GM10266 (cell line): ENCODE results near the gene ALCAM.
"Not testable (repeated sequence)": the region's sequence is repeated elsewhere in the genome, so short reads cannot be mapped to it uniquely, and the experiment has no call there.

Experiments used
- DNase-seq: peaks from one replicate; pipeline ENCODE4 v3.0.0; 2012; ENCODE audit errors: extremely low spot score
- TF ChIP-seq, protein P1 (sequence below): IDR thresholded peaks from 2 replicates; pipeline ENCODE4 v1.5.1; 2012; ENCODE audit warnings: mild to moderate bottlenecking, low read depth; ENCODE audit not compliant: control insufficient read depth, insufficient read depth; ENCODE audit errors: missing control alignments

The ALCAM gene

DNA sequence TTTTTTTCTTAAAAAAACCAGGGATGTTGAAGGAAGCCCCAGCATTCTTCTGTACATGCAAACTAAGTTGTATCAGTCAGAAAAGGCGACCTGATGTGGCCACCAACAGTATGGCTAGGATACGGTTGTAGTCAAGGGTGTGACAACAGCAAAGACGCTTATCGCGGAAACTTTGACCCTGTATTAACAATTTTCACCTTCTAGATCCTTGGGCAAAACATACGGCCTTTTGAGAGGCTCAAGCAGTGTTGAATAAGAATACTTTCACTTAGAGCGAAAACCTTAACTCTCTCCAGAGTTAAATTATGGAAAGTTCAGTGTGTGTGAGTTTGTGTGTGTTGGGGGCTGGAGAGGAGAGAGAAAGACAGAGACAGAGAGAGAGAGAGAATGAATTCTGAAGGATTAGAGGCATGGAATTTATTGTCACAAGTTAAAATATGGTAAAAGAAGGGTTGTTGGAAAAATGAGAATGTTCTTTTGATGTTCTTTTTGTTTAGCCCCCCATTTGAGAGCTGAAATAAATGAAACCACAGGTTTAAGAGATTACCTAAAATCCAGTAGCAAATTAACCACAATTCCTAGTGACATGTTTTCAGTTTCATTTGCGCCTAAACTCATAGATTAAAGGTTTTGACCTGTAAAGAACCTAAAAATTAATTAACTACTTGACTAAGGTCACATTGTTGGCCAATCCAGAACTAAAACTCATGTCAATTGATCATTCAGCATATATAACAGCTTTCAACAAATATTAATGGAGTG is 9.2 kb downstream of the ALCAM start:
- TF ChIP-seq, protein P1, sequence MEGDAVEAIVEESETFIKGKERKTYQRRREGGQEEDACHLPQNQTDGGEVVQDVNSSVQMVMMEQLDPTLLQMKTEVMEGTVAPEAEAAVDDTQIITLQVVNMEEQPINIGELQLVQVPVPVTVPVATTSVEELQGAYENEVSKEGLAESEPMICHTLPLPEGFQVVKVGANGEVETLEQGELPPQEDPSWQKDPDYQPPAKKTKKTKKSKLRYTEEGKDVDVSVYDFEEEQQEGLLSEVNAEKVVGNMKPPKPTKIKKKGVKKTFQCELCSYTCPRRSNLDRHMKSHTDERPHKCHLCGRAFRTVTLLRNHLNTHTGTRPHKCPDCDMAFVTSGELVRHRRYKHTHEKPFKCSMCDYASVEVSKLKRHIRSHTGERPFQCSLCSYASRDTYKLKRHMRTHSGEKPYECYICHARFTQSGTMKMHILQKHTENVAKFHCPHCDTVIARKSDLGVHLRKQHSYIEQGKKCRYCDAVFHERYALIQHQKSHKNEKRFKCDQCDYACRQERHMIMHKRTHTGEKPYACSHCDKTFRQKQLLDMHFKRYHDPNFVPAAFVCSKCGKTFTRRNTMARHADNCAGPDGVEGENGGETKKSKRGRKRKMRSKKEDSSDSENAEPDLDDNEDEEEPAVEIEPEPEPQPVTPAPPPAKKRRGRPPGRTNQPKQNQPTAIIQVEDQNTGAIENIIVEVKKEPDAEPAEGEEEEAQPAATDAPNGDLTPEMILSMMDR, result no peak
- no peak for DNase-seq

DNA sequence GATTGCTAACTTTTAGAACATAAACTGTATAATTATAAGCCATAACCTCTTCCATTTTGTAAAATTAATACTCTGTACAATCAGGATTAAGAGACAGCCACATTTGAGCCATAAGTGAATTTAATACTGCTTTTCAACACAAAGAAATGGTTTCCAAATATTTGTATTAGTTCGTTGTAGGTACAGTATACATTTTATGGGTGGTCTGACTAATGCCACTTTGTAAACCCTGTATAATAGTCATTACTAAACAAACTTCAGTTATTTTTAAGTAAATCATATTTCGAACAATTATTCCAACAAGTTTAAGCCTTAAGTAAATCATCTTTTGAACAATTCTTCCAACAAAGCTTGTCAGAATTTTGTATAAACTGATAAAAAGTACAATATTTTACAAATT is 11.0 kb downstream of the ALCAM start:
- no peak for DNase-seq
- TF ChIP-seq, protein P1, result no peak

DNA sequence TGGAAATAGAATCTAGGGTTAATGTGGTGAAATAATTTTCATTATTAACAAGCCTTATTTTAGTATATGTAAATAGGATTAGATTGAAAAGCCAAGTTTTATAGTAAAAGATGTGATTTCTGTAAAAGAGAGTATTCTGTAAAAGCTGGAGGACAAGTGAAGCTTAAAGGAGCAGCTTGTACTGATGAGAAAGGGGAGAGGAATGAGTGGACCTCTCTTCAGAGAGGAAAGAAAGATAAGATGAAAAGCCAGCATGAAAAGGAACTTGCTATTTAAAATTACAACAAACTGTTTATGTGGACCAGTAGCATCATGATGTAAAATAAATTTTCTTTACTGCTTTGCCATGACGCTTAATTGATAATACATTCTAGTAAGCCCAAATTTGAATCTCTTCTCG is 18.5 kb downstream of the ALCAM start:
- TF ChIP-seq, protein P1, result no peak

DNA sequence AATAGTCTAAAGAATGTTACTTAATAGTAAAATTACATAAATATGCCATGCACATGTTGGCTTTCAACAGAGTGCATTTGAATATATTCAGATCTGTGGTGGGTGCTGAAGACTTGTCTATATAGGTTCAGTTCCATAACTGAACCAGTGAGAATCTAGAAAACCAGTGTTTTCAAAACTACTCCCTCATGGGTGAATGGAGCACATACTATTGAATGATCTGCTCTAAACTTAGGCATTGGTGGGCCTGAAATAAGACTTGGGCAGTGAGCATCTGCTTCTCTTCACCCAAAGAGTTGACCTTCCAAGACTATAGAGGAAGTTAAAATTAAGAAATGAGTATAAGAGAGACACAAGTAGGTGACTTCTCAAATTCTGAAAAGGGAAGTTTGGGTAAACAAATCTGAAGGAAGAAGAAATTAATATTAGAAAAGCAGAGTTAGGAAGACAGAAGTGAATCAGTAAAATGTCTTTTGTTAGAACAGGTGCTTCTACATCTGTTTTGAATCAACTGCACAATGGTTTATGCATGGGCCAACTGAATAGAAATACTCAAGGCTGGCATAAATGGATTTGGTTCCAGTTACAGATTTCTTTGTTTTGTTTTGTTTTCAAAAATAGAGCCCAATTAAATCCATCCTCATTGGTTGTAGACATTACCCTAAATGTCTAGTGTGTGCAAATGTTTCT is 19.3 kb downstream of the ALCAM start:
- TF ChIP-seq, protein P1, result no peak
- no peak for DNase-seq

More for the DNA sequence above, 18.5 kb downstream of the ALCAM start:
- no peak for DNase-seq

DNA sequence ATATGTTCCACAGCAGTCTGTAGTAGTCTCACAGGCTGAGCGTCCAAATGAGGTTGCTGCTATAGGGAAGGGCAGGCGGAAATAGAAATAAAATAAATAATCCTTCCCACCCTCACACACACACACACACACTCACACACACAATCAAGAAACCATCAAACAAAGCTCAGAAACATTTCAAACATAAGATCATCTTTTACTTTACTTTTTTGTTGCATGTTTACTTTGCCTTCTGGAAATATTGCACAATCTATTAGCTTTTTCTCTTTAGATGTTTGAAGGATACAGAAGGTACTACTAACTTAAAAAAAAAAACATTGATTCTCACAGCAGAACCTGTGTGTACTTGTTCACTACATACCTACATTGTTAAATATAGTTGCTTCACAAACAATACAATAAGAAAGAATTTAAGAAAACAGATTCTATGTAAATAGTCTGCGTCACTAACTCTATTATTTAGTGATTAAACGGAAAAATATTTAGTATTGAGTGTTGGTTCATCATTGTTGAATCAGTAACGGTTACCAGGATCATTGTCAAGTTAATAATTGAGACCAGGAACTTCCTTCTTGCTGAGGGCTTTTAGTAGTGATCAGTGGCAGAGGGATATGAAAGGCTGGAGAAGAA is 20.5 kb downstream of the ALCAM start:
- TF ChIP-seq, protein P1, result no peak
- DNase-seq, result no peak

DNA sequence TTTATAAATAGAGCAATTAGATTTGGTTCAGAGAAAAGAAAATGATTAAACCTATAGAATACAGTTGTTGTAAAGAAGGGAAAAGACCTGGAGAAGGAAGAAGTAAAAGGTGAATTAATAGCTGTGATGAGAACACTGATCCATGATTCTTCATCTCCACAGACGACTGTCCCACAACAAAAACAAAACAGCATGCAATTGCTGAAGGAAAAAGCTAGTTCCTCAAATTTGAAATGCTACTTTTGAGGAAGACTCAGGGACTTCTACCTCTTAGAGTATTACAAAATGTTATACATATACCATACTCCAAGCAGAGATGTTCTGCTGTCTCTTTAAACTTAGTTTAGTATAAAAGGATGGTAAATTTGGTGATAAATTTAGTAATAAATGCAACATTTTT is 21.5 kb downstream of the ALCAM start:
- DNase-seq, result no peak
- TF ChIP-seq, protein P1, result no peak

DNA sequence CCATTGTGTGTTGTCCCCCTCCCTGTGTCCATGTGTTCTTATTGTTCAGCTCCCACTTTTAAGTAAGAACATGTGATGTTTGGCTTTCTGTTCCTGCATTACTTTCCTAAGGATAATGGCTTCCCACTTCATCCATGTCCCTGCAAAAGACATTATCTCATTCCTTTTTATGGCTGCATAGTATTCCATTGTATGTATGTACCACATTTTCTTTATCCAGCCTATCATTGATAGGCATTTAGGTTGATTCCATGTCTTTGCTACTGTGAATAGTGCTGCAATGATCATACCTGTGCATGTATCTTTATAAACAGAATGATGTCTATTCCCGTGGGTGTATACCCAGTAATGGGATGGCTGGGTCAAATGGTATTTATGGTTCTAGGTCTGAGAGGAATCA is 23.1 kb downstream of the ALCAM start:
- not testable (repeated sequence) for DNase-seq

DNA sequence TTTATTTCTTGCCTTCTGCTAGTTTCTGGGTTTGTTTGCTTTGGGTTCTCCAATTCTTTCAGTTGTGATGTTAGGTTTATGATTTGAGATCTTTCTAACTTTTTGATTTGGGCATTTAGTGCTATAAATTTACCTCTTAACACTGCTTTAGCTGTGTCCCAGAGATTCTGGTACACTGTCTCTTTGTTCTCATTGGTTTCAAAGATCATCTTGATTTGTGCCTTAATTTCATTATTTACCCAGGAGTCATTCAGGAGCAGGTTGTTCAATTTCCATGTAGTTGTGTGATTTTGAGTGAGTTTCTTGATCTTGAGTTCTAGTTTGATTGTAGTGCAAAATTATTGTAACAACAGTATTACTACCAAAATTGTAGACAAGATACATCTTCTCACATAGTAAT is 25.9 kb downstream of the ALCAM start:
- not testable (repeated sequence) for DNase-seq
